Type B pancreatic cell (in vitro differentiated cells): Measurements from ENCODE around the gene DIAPH3. TPM values are rescaled to one million over a fixed set of nuclear protein-coding genes. Genes with fewer than 3 reads are reported as not detected.

Experiments used
- DNase-seq: peaks from one replicate; pipeline ENCODE4 v3.0.0; 2021; ENCODE audit warnings: mixed read lengths; ENCODE audit not compliant: unreplicated experiment; ENCODE audit errors: extremely low spot score
- H3K27ac Mint-ChIP-seq: 2 replicates; pipeline ENCODE4 v1.8.0; 2021; ENCODE audit warnings: mild to moderate bottlenecking, mixed read lengths
- H3K27me3 Mint-ChIP-seq: 2 replicates; pipeline ENCODE4 v1.8.0; 2021; ENCODE audit warnings: mixed read lengths
- H3K36me3 Mint-ChIP-seq: 2 replicates; pipeline ENCODE4 v1.8.0; 2021; ENCODE audit warnings: mixed read lengths
- H3K4me1 Mint-ChIP-seq: one replicate; pipeline ENCODE4 v1.8.0; 2021; ENCODE audit warnings: mixed read lengths; ENCODE audit not compliant: unreplicated experiment
- H3K4me3 Mint-ChIP-seq: 2 replicates; pipeline ENCODE4 v1.8.0; 2021; ENCODE audit warnings: mild to moderate bottlenecking, mixed read lengths
- H3K9me3 Mint-ChIP-seq: 2 replicates; pipeline ENCODE4 v1.8.0; 2021; ENCODE audit warnings: mixed read lengths
- CTCF ChIP-seq: fragments of 200-600 bp; sonication (generic); conservative IDR thresholded peaks from 2 replicates; pipeline ENCODE4 v1.5.0; 2021; ENCODE audit warnings: antibody characterized with exemption, mild to moderate bottlenecking
- total RNA-seq: library from RNA; stranded (reverse); gene quantifications from 2 replicates; pipeline ENCODE4 v1.2.1, GENCODE V29; 2021; ENCODE audit warnings: low replicate concordance

DIAPH3 gene
- total RNA-seq, 1 donor from 2014 or later: 16.9 TPM

- H3K4me1 Mint-ChIP-seq: peaks cover 19% of the 10 kb centered on the region
- no peaks in the 10 kb centered on the region for H3K36me3 Mint-ChIP-seq
- H3K4me3 Mint-ChIP-seq: peak overlapping the region; percentile 73
- peak overlapping the region; percentile 30 for H3K27ac Mint-ChIP-seq
- no peaks in the 10 kb centered on the region for H3K27me3 Mint-ChIP-seq
- H3K9me3 Mint-ChIP-seq: peaks cover 5% of the 10 kb centered on the region
- TF ChIP-seq CTCF: no peak
- peak; percentile 71 for DNase-seq
Observed at GRCh38 chr13:59750860-59751259, 412.9 kb downstream of the DIAPH3 start.

- no peak for TF ChIP-seq CTCF
- Mint-ChIP-seq H3K27ac (no peak overlapping the region), H3K27me3 (no peaks in the 10 kb centered on the region), H3K36me3 (no peaks in the 10 kb centered on the region), H3K9me3 (peaks cover 8% of the 10 kb centered on the region), H3K4me3 (no peak overlapping the region), H3K4me1 (peaks cover 30% of the 10 kb centered on the region)
- DNase-seq: no peak
Observed at GRCh38 chr13:59748046-59748445, 415.7 kb downstream of the DIAPH3 start.

- no peak for TF ChIP-seq CTCF
- Mint-ChIP-seq H3K36me3 (no peaks in the 10 kb centered on the region), H3K4me3 (no peak overlapping the region), H3K27me3 (no peaks in the 10 kb centered on the region), H3K27ac (no peak overlapping the region), H3K4me1 (peaks cover 33% of the 10 kb centered on the region), H3K9me3 (peaks cover 10% of the 10 kb centered on the region)
- no peak for DNase-seq
Observed at GRCh38 chr13:59747529-59747928, 416.2 kb downstream of the DIAPH3 start.

- peaks cover 30% of the 10 kb centered on the region for H3K4me1 Mint-ChIP-seq
- H3K4me3 Mint-ChIP-seq: no peak overlapping the region
- no peak for TF ChIP-seq CTCF
- DNase-seq: no peak
- H3K36me3 Mint-ChIP-seq: no peaks in the 10 kb centered on the region
- H3K9me3 Mint-ChIP-seq: peaks cover 10% of the 10 kb centered on the region
- no peak overlapping the region for H3K27ac Mint-ChIP-seq
- no peaks in the 10 kb centered on the region for H3K27me3 Mint-ChIP-seq
Observed at GRCh38 chr13:59746291-59746962, 417.3 kb downstream of the DIAPH3 start.

- no peaks in the 10 kb centered on the region for H3K27me3 Mint-ChIP-seq
- H3K4me1 Mint-ChIP-seq: peaks cover 19% of the 10 kb centered on the region
- no peak for DNase-seq
- H3K4me3 Mint-ChIP-seq: no peak overlapping the region
- TF ChIP-seq CTCF: no peak
- H3K27ac Mint-ChIP-seq: no peak overlapping the region
- H3K36me3 Mint-ChIP-seq: no peaks in the 10 kb centered on the region
- H3K9me3 Mint-ChIP-seq: peaks cover 10% of the 10 kb centered on the region
Observed at GRCh38 chr13:59745392-59745788, 418.3 kb downstream of the DIAPH3 start.
